ENCODE measurements around the gene CEP131.

GRCh38 chr17:81257533-81257932 is 34.8 kb upstream of the CEP131 start:
- TF ChIP-seq POLR2A (IDR thresholded peaks at IDR 0.05) (no peak), CTCF (IDR thresholded peaks at IDR 0.05) (no peak)
